IMR-90 (cell line): ENCODE measurements around the gene POFUT1. TPM values are rescaled to one million over a fixed set of nuclear protein-coding genes. Genes with fewer than 3 reads are reported as not detected.

ENCODE experiments used
- ATAC-seq: fragments of 200-7000 bp; cut with Tn5 transposase; 2 replicates; pipeline ENCODE4 v1.9.1; 2020; ENCODE audit warnings: low read depth, mild to moderate bottlenecking, moderate library complexity
- BruUV-seq: library from RNA; stranded (reverse); fragments of 400-500 nt; replicated peaks from 2 replicates; lab custom pipeline; 2021; lab: Mats Ljungman, UMichigan
- CTCF ChIA-PET: fragments of 300-600 bp; formaldehyde crosslinking; extraction: SDS; loops from one replicate; lab custom pipeline; 2021; ENCODE audit warnings: antibody characterized with exemption; lab: Yijun Ruan, JAX
- POLR2A ChIA-PET: fragments of 300-600 bp; sonication (Branson Sonifier 250); formaldehyde crosslinking; loops from one replicate; lab custom pipeline; 2022; ENCODE audit warnings: antibody characterized with exemption; ENCODE audit not compliant: unreplicated experiment; lab: Charles Lee
- DNase-seq: peaks from one replicate; pipeline ENCODE4 v3.0.0; 2013
- H2AFZ ChIP-seq: replicated peaks from 2 replicates; pipeline ENCODE3; 2013; ENCODE audit warnings: low read length, mild to moderate bottlenecking; ENCODE audit not compliant: poor library complexity
- H2AK5ac ChIP-seq: 2 replicates; pipeline ENCODE4 v1.6.1; 2013; ENCODE audit warnings: low read depth, low read length, inconsistent platforms
- H2AK9ac ChIP-seq: replicated peaks from 2 replicates; pipeline ENCODE3; 2013; ENCODE audit warnings: mild to moderate bottlenecking, low read depth, low read length, moderate library complexity; ENCODE audit not compliant: poor library complexity
- H2BK120ac ChIP-seq: 2 replicates; pipeline ENCODE4 v1.6.1; 2013; ENCODE audit warnings: low read depth, low read length, inconsistent platforms
- H2BK15ac ChIP-seq: 3 replicates; pipeline ENCODE4 v1.6.1; 2013; ENCODE audit warnings: low read depth, low read length, inconsistent platforms
- H2BK20ac ChIP-seq: 2 replicates; pipeline ENCODE4 v1.6.1; 2013; ENCODE audit warnings: low read depth, mild to moderate bottlenecking, inconsistent platforms, low read length, moderate library complexity
- H2BK5ac ChIP-seq: 2 replicates; pipeline ENCODE4 v1.6.1; 2013; ENCODE audit warnings: mild to moderate bottlenecking, low read depth, low read length, inconsistent platforms; ENCODE audit not compliant: poor library complexity, severe bottlenecking
- H3K14ac ChIP-seq: replicated peaks from 2 replicates; pipeline ENCODE4 v1.6.1; 2013; ENCODE audit warnings: low read depth, low read length, inconsistent platforms
- H3K18ac ChIP-seq: 2 replicates; pipeline ENCODE4 v1.6.1; 2013; ENCODE audit warnings: low read depth, low read length, control low read depth
- H3K23ac ChIP-seq: 2 replicates; pipeline ENCODE4 v1.6.1; 2013; ENCODE audit warnings: low read depth, low read length, inconsistent platforms
- H3K27ac ChIP-seq: 2 replicates; pipeline ENCODE4 v1.5.1; 2013; ENCODE audit warnings: mild to moderate bottlenecking, control low read depth, low read length; ENCODE audit not compliant: insufficient read depth
- H3K27me3 ChIP-seq: 2 replicates; pipeline ENCODE4 v1.6.1; 2013; ENCODE audit warnings: low read length; ENCODE audit not compliant: control insufficient read depth, insufficient read depth
- H3K36me3 ChIP-seq: 2 replicates; pipeline ENCODE4 v1.6.1; 2013; ENCODE audit warnings: low read length, mixed read lengths; ENCODE audit not compliant: control insufficient read depth, insufficient read depth
- H3K4ac ChIP-seq: 2 replicates; pipeline ENCODE4 v1.6.1; 2013; ENCODE audit warnings: low read depth, low read length, inconsistent platforms
- H3K4me1 ChIP-seq: 2 replicates; pipeline ENCODE4 v1.6.1; 2013; ENCODE audit warnings: low read length, mixed read lengths; ENCODE audit not compliant: control insufficient read depth, insufficient read depth
- H3K4me2 ChIP-seq: 2 replicates; pipeline ENCODE4 v1.6.1; 2013; ENCODE audit warnings: low read depth, mild to moderate bottlenecking, control low read depth, low read length, moderate library complexity
- H3K4me3 ChIP-seq: 2 replicates; pipeline ENCODE4 v1.5.1; 2013; ENCODE audit warnings: low read depth, mild to moderate bottlenecking, control low read depth, low read length, moderate library complexity; ENCODE audit not compliant: insufficient read depth
- H3K56ac ChIP-seq: 2 replicates; pipeline ENCODE4 v1.6.1; 2013; ENCODE audit warnings: low read length, inconsistent platforms; ENCODE audit not compliant: insufficient read depth; ENCODE audit errors: extremely low read depth
- H3K79me1 ChIP-seq, 2 experiments: 2 replicates each; pipeline ENCODE4 v1.6.1; 2013; ENCODE audit warnings: low read length in 2 of 2, inconsistent platforms in 1 of 2, low read depth in 1 of 2
- H3K9ac ChIP-seq: 2 replicates; pipeline ENCODE4 v1.6.1; 2013; ENCODE audit warnings: low read depth, low read length, control low read depth
- H3K9me1 ChIP-seq: 2 replicates; pipeline ENCODE4 v1.6.1; 2013; ENCODE audit warnings: low read length, inconsistent platforms; ENCODE audit not compliant: insufficient read depth
- H3K9me3 ChIP-seq: 2 replicates; pipeline ENCODE4 v1.6.1; 2013; ENCODE audit warnings: low read length; ENCODE audit not compliant: control insufficient read depth, insufficient read depth
- H4K20me1 ChIP-seq: 2 replicates; pipeline ENCODE4 v1.6.1; 2013; ENCODE audit warnings: low read length, inconsistent platforms; ENCODE audit not compliant: insufficient read depth
- H4K5ac ChIP-seq: 2 replicates; pipeline ENCODE4 v1.6.1; 2013; ENCODE audit warnings: mild to moderate bottlenecking, low read depth, low read length, control low read depth
- H4K8ac ChIP-seq, 2 experiments: 2 replicates each; pipeline ENCODE4 v1.6.1; 2013; ENCODE audit warnings: low read depth in 2 of 2, low read length in 2 of 2, control low read depth in 1 of 2, inconsistent platforms in 1 of 2
- H4K91ac ChIP-seq: 2 replicates; pipeline ENCODE4 v1.6.1; 2013; ENCODE audit warnings: low read depth, low read length, inconsistent platforms; ENCODE audit not compliant: insufficient read depth
- BHLHE40 ChIP-seq: fragments of 150-350 bp; IDR thresholded peaks from 2 replicates; pipeline ENCODE4 v1.6.1; 2016; ENCODE audit warnings: mild to moderate bottlenecking, low read depth, low read length
- CEBPB ChIP-seq: IDR thresholded peaks from 2 replicates; pipeline ENCODE4 v1.6.1; 2012; ENCODE audit warnings: low read depth, low read length, improper control_type of control experiment
- ELK1 ChIP-seq: fragments of 150-350 bp; IDR thresholded peaks from 2 replicates; pipeline ENCODE4 v1.6.1; 2016; ENCODE audit warnings: low read depth, mild to moderate bottlenecking, low read length, moderate library complexity, borderline replicate concordance
- MAZ ChIP-seq: IDR thresholded peaks from 2 replicates; pipeline ENCODE4 v1.6.1; 2012; ENCODE audit warnings: low read depth, mild to moderate bottlenecking, low read length, improper control_type of control experiment, moderate library complexity, borderline replicate concordance
- MXI1 ChIP-seq: IDR thresholded peaks from 2 replicates; pipeline ENCODE4 v1.6.1; 2012; ENCODE audit warnings: low read depth, mild to moderate bottlenecking, low read length, moderate library complexity, borderline replicate concordance
- RFX5 ChIP-seq: IDR thresholded peaks from 2 replicates; pipeline ENCODE4 v1.8.0; 2012; ENCODE audit warnings: low read depth, mild to moderate bottlenecking, low read length, moderate library complexity
- USF2 ChIP-seq: fragments of 150-350 bp; IDR thresholded peaks from 2 replicates; pipeline ENCODE4 v1.6.1; 2017; ENCODE audit warnings: mild to moderate bottlenecking, antibody characterized with exemption, low read length, low read depth
- WGBS, 2 experiments: methylation state at CpG; one replicate each; pipeline versions ENCODE4 v1.1.5 to v1.1.7; 2013; ENCODE audit warnings: missing lambda C conversion rate in 2 of 2; ENCODE audit not compliant: insufficient read length in 1 of 2; ENCODE audit errors: extremely low coverage in 2 of 2; 5-methylcytosine and 5-hydroxymethylcytosine counted together
- dilution Hi-C: fragments of 300-500 bp; cut with HindIII; formaldehyde crosslinking; loops from one replicate; pipeline ENCODE4 v1.14.3; 2018; ENCODE audit warnings: low sequenced_read_pairs; ENCODE audit not compliant: unreplicated experiment
- in situ Hi-C: fragments of 300-500 bp; cut with MboI; formaldehyde crosslinking; loops from 3 replicates; pipeline ENCODE4 v1.14.3; 2019; ENCODE audit warnings: low sequenced_read_pairs, inconsistent platforms, mixed read lengths
- intact Hi-C: fragments of 100-400 bp; cut with micrococcal nuclease; formaldehyde crosslinking; loops from 2 replicates; pipeline ENCODE4 v1.10.0; 2022
- polyA plus RNA-seq, 3 experiments: library from polyadenylated mRNA; depleted of rRNA; stranded (reverse); fragments of >200 nt; gene quantifications; 2 replicates each; pipeline ENCODE4 v1.2.3, GENCODE V29; 2012; ENCODE audit warnings: low replicate concordance in 1 of 3
- total RNA-seq: library from RNA; depleted of rRNA; stranded (reverse); fragments of >200 nt; gene quantifications from 2 replicates; pipeline ENCODE4 v1.2.3, GENCODE V29; 2012

Gene POFUT1
- total and polyA plus RNA-seq, 2 of the 4 experiments (the other 2 are of a cell fraction): 25.5 to 41.1 TPM

GRCh38 chr20:32233286-32233685 lies 25.6 kb downstream of the POFUT1 start:
- H3K56ac ChIP-seq: no peak overlapping the region
- intact Hi-C loops: no loop called here
- no peak overlapping the region for H3K4me3 ChIP-seq
- no peak overlapping the region for H3K4me2 ChIP-seq
- DNase-seq: no peak
- no peak overlapping the region for H4K5ac ChIP-seq
- WGBS, 2 experiments: 80% methylated on average over 2 of the region's 9 CpGs; no CpG with 5 or more reads in 1 of the 2 experiments
- H4K91ac ChIP-seq: no peak overlapping the region
- H3K18ac ChIP-seq: no peak overlapping the region
- H3K9me1 ChIP-seq: no peaks in the 10 kb centered on the region
- H4K8ac ChIP-seq: no peak overlapping the region
- peaks cover 2% of the 10 kb centered on the region; the same call in 1 of the 2 replicates for H3K4me1 ChIP-seq
- no peak overlapping the region for H2BK15ac ChIP-seq
- H2BK5ac ChIP-seq: no peak overlapping the region
- no peak overlapping the region for H3K4ac ChIP-seq
- TF ChIP-seq USF2 (no peak), BHLHE40 (no peak), MAZ (no peak), CEBPB (no peak), RFX5 (no peak), ELK1 (no peak), MXI1 (no peak)
- no peak overlapping the region for H2BK20ac ChIP-seq
- H2AK9ac ChIP-seq: no peak overlapping the region
- H2AK5ac ChIP-seq: no peak overlapping the region
- H2AFZ ChIP-seq: no peak overlapping the region
- H3K23ac ChIP-seq: no peak overlapping the region
- ChIA-PET POLR2A (no interaction called here), CTCF (no interaction called here)
- dilution Hi-C loops: no loop called here
- BruUV-seq: no TSS peak
- in situ Hi-C loops: no loop called here
- peaks cover 47% of the 10 kb centered on the region for H3K36me3 ChIP-seq
- H3K9ac ChIP-seq: no peak overlapping the region
- H3K27me3 ChIP-seq: no peaks in the 10 kb centered on the region
- H2BK120ac ChIP-seq: no peak overlapping the region
- no peak overlapping the region for H3K14ac ChIP-seq
- no peak overlapping the region for H3K27ac ChIP-seq
- peaks cover 0 to 4% of the 10 kb centered on the region in 2 experiments; a peak in 1 of 4 replicates for H3K79me1 ChIP-seq
- no peaks in the 10 kb centered on the region for H3K9me3 ChIP-seq
- no peak for ATAC-seq
- H4K20me1 ChIP-seq: no peaks in the 10 kb centered on the region
